Ovary (tissue), 9 donors: ENCODE data around the gene NPAS3. TPM values are rescaled to one million over a fixed set of nuclear protein-coding genes. Genes with fewer than 3 reads are reported as not detected.
"Not testable (repeated sequence)": the region's sequence is repeated elsewhere in the genome, so short reads cannot be mapped to it uniquely, and the experiment has no call there.

Experiments used
- DNase-seq, 5 donors: peaks; one replicate each; pipeline ENCODE4 v3.0.0-alpha.2; 2019 to 2020
- H3K27ac ChIP-seq, 2 donors: fragments of 200-600 bp; one replicate each; pipeline versions ENCODE4 v1.5.1 to v1.8.0; 2019 to 2022
- H3K27me3 ChIP-seq: fragments of 200-600 bp; one replicate; pipeline ENCODE4 v1.8.0; 2022
- H3K36me3 ChIP-seq: fragments of 200-600 bp; sonication (generic); one replicate; pipeline ENCODE4 v1.5.1; 2019
- H3K4me1 ChIP-seq: one replicate; pipeline ENCODE4 v1.8.1; 2013; ENCODE audit warnings: mild to moderate bottlenecking, moderate library complexity; ENCODE audit not compliant: insufficient read depth
- H3K4me3 ChIP-seq: fragments of 200-600 bp; sonication (generic); one replicate; pipeline ENCODE4 v1.5.1; 2017
- H3K9me3 ChIP-seq, 2 donors: fragments of 200-600 bp in 1 of 2; sonication (generic) in 1 of 2; one replicate each; pipeline versions ENCODE4 v1.5.1 to v1.8.1; 2013 to 2019; ENCODE audit warnings: mild to moderate bottlenecking in 1 of 2, moderate library complexity in 1 of 2
- CTCF ChIP-seq, 3 donors: fragments of 450-650 bp in 2 of 3; fragments of 200-600 bp in 1 of 3; IDR thresholded peaks; one replicate each; pipeline versions ENCODE4 v1.5.1 to v1.8.0; 2016 to 2022; ENCODE audit warnings: antibody characterized with exemption in 3 of 3, mild to moderate bottlenecking in 1 of 3
- EP300 ChIP-seq: sonication (generic); formaldehyde crosslinking; IDR thresholded peaks from one replicate; pipeline ENCODE4 v1.6.1; 2017; ENCODE audit warnings: antibody characterized with exemption
- POLR2A ChIP-seq: fragments of 450-650 bp; IDR thresholded peaks from one replicate; pipeline ENCODE4 v1.6.1; 2017; ENCODE audit warnings: antibody characterized with exemption, mild to moderate bottlenecking, moderate library complexity
- WGBS, 3 donors: extraction: QIAGEN DNeasy Blood & Tissue Kit in 1 of 3; methylation state at CpG; one replicate each; pipeline versions ENCODE4 v1.1.5 to v1.1.7; 2013 to 2017; 5-methylcytosine and 5-hydroxymethylcytosine counted together
- intact Hi-C, 4 donors: fragments of 100-400 bp; cut with DNase I; formaldehyde crosslinking; loops; one replicate each; pipeline versions ENCODE4 v1.11.0 to v1.15.1; 2022 to 2023
- polyA plus RNA-seq, 2 donors: library from polyadenylated mRNA; stranded (reverse); fragments of 200-250 nt in 1 of 2; fragments of 350-450 nt in 1 of 2; fragmentation: Illumina TruSeq in 1 of 2; extraction: RNeasy Lipid Tissue Mini Kit (QIAGEN cat#74804) in 1 of 2; gene quantifications; one replicate each; pipeline ENCODE4 v1.2.3, GENCODE V29; 2013 to 2014
- total RNA-seq, 7 donors: library from RNA; depleted of rRNA in 2 of 7; stranded (reverse); fragments of >200 nt in 2 of 7; fragmentation: NEBNext Ultra II Directional in 3 of 7; extraction: Animal tissue kit (Norgen Biotek cat#: 25700) in 3 of 7; gene quantifications; one replicate each; pipeline versions ENCODE4 v1.1.0 to v1.2.4, GENCODE V29; 2016 to 2023
- donor health status: DM: no; HTN: no; CAD: no; lungs with moderate emphysema.
- donor health status: DM: no; HTN: no; CAD: no.
- donor health status: Bipolar disorder and iron deficiency.
- donor health status: DM: yes; HTN: yes; CAD: no.
- donor health status: DM: no; HTN: no; CAD: no.
- donor health status: DM: yes; HTN: yes; CAD: no.

NPAS3 gene
- total and polyA plus RNA-seq, 9 donors: 1.9 to 15.4 (median 11.4) TPM

- no peaks in the 10 kb centered on the region for H3K27me3 ChIP-seq
- H3K36me3 ChIP-seq: no peaks in the 10 kb centered on the region
- no peak overlapping the region for H3K27ac ChIP-seq
- no peaks in the 10 kb centered on the region for H3K9me3 ChIP-seq
- intact Hi-C loops: no loop called here
- no peak overlapping the region for H3K4me3 ChIP-seq
- DNase-seq: no peak
- no peak for TF ChIP-seq EP300
- TF ChIP-seq POLR2A: no peak
- TF ChIP-seq CTCF (IDR thresholded peaks at IDR 0.05): no peak
- H3K4me1 ChIP-seq: no peaks in the 10 kb centered on the region
- 95 to 98% (median 97%) methylated on average over 6 of the region's 6 CpGs for WGBS, 3 donors
These were observed 129.9 kb downstream of the NPAS3 start for GRCh38 chr14:33068626-33069025.

GRCh38 chr14:33070475-33070874 is 131.8 kb downstream of the NPAS3 start:
- 95 to 97% (median 96%) methylated on average over 5 of the region's 5 CpGs for WGBS, 3 donors

GRCh38 chr14:33073023-33073422 is 134.3 kb downstream of the NPAS3 start:
- WGBS, 3 donors: 64 to 76% (median 72%) methylated on average over 1 of the region's 1 CpG
- Histone ChIP-seq H3K27ac (no peak overlapping the region), H3K4me1 (no peaks in the 10 kb centered on the region), H3K27me3 (no peaks in the 10 kb centered on the region), H3K9me3 (no peaks in the 10 kb centered on the region), H3K36me3 (no peaks in the 10 kb centered on the region), H3K4me3 (no peak overlapping the region)
- no peak for DNase-seq
- TF ChIP-seq CTCF (IDR thresholded peaks at IDR 0.05): no peak
- TF ChIP-seq EP300: no peak
- TF ChIP-seq POLR2A: no peak
- intact Hi-C loops: no loop called here

More at GRCh38 chr14:33070475-33070874, 131.8 kb downstream of the NPAS3 start:
- no peak overlapping the region for H3K27ac ChIP-seq
- no peaks in the 10 kb centered on the region for H3K36me3 ChIP-seq
- intact Hi-C loops: no loop called here
- H3K27me3 ChIP-seq: no peaks in the 10 kb centered on the region
- DNase-seq: no peak
- no peak overlapping the region for H3K4me3 ChIP-seq
- TF ChIP-seq POLR2A: no peak
- TF ChIP-seq CTCF (IDR thresholded peaks at IDR 0.05): no peak
- no peaks in the 10 kb centered on the region for H3K4me1 ChIP-seq
- no peaks in the 10 kb centered on the region for H3K9me3 ChIP-seq

GRCh38 chr14:33081259-33081658 is 142.6 kb downstream of the NPAS3 start:
- Histone ChIP-seq H3K27me3 (no peaks in the 10 kb centered on the region), H3K4me3 (no peak overlapping the region), H3K4me1 (no peaks in the 10 kb centered on the region), H3K36me3 (no peaks in the 10 kb centered on the region), H3K9me3 (no peaks in the 10 kb centered on the region), H3K27ac (no peak overlapping the region)
- WGBS, 3 donors: 59 to 81% (median 71%) methylated on average over 1 of the region's 1 CpG
- DNase-seq: no peak
- intact Hi-C loops: no loop called here
- TF ChIP-seq EP300 (no peak), POLR2A (no peak), CTCF (IDR thresholded peaks at IDR 0.05) (no peak)

- TF ChIP-seq POLR2A (no peak), EP300 (no peak), CTCF (IDR thresholded peaks at IDR 0.05) (no peak)
- DNase-seq: no peak
- H3K27me3 ChIP-seq: no peaks in the 10 kb centered on the region
- no peak overlapping the region for H3K4me3 ChIP-seq
- no peaks in the 10 kb centered on the region for H3K4me1 ChIP-seq
- peaks cover 0 to 5% of the 10 kb centered on the region in 2 donors for H3K9me3 ChIP-seq
- 91 to 94% (median 93%) methylated on average over 2 of the region's 2 CpGs for WGBS, 3 donors
- intact Hi-C loops: no loop called here
- no peaks in the 10 kb centered on the region for H3K36me3 ChIP-seq
- no peak overlapping the region for H3K27ac ChIP-seq
These were observed 147.1 kb downstream of the NPAS3 start for GRCh38 chr14:33085799-33086198.

GRCh38 chr14:33088274-33088673 is 149.6 kb downstream of the NPAS3 start:
- H3K4me1 ChIP-seq, intact Hi-C loops, DNase-seq, H3K27me3 ChIP-seq, H3K36me3 ChIP-seq, H3K27ac ChIP-seq, H3K4me3 ChIP-seq, H3K9me3 ChIP-seq: not testable (repeated sequence)
- WGBS, 3 donors: 89 to 90% (median 90%) methylated on average over 11 of the region's 11 CpGs
